Activated CD4-positive, alpha-beta T cell treated with anti-CD3 and anti-CD28 coated beads, Interleukin-2, amount 10 ng/mL, durations not matched to agents 24 days and 14 days (primary cell): Measurements from ENCODE around the gene RGCC. TPM values are rescaled to one million over a fixed set of nuclear protein-coding genes. Genes with fewer than 3 reads are reported as not detected.

Source experiments
- DNase-seq: peaks from one replicate; pipeline ENCODE4 v3.0.0; 2022
- H3K27ac Mint-ChIP-seq: one replicate; pipeline ENCODE4 v1.8.0; 2022; ENCODE audit warnings: mild to moderate bottlenecking, mixed read lengths
- H3K27me3 Mint-ChIP-seq: one replicate; pipeline ENCODE4 v1.8.0; 2022; ENCODE audit warnings: mixed read lengths
- H3K36me3 Mint-ChIP-seq: one replicate; pipeline ENCODE4 v1.8.0; 2022; ENCODE audit warnings: low read depth, mild to moderate bottlenecking, mixed read lengths
- H3K4me1 Mint-ChIP-seq: one replicate; pipeline ENCODE4 v1.8.0; 2021; ENCODE audit warnings: mixed read lengths
- H3K4me3 Mint-ChIP-seq: one replicate; pipeline ENCODE4 v1.8.0; 2022; ENCODE audit warnings: mild to moderate bottlenecking, moderate library complexity, mixed read lengths
- H3K9me3 Mint-ChIP-seq: one replicate; pipeline ENCODE4 v1.8.0; 2021; ENCODE audit warnings: mixed read lengths
- intact Hi-C: fragments of 100-400 bp; cut with micrococcal nuclease; formaldehyde crosslinking; loops from one replicate; pipeline ENCODE4 v1.15.1; 2023
- total RNA-seq: library from RNA; stranded (reverse); gene quantifications from 2 replicates; pipeline ENCODE4 v1.2.3, GENCODE V29; 2022

Gene RGCC
- total RNA-seq, 1 donor from 2014 or later = 117 TPM

DNA sequence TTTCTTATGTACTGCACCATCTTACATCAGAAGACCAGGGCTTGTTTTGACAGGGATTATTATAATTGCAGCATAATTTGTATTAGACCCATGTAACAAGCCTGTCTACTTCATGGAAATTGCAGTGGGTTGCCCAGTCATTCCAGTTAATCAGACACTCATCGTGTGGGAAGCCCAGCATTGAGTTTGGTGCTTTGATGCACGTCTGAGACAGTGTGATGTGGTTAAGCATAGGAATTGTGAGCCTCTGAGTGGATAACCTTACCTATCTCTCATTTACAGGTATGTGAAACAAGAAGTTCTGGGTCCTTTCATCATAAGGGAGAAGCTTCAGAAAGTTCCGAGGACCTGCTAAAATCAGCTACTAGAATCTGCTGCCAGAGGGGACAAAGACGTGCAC, 12.8 kb downstream of the RGCC start:
- no peak for DNase-seq
- intact Hi-C loops = loop anchor here (1.0 kb wide), 2 partner anchors 22 to 27 kb away; no protein-coding TSS in a partner anchor
- peaks cover 13% of the 10 kb centered on the region for H3K9me3 Mint-ChIP-seq
- H3K4me1 Mint-ChIP-seq = peaks cover 44% of the 10 kb centered on the region
- peaks cover 70% of the 10 kb centered on the region for H3K36me3 Mint-ChIP-seq
- H3K27me3 Mint-ChIP-seq = no peaks in the 10 kb centered on the region
- H3K4me3 Mint-ChIP-seq = no peak overlapping the region
- H3K27ac Mint-ChIP-seq = peak overlapping the region; percentile 64

GRCh38 chr13:41471785-41472184, 14.4 kb downstream of the RGCC start:
- peaks cover 57% of the 10 kb centered on the region for H3K36me3 Mint-ChIP-seq
- no peak overlapping the region for H3K27ac Mint-ChIP-seq
- H3K4me1 Mint-ChIP-seq = peaks cover 30% of the 10 kb centered on the region
- peaks cover 24% of the 10 kb centered on the region for H3K9me3 Mint-ChIP-seq
- no peaks in the 10 kb centered on the region for H3K27me3 Mint-ChIP-seq
- intact Hi-C loops = no loop called here
- DNase-seq = no peak
- no peak overlapping the region for H3K4me3 Mint-ChIP-seq

DNA sequence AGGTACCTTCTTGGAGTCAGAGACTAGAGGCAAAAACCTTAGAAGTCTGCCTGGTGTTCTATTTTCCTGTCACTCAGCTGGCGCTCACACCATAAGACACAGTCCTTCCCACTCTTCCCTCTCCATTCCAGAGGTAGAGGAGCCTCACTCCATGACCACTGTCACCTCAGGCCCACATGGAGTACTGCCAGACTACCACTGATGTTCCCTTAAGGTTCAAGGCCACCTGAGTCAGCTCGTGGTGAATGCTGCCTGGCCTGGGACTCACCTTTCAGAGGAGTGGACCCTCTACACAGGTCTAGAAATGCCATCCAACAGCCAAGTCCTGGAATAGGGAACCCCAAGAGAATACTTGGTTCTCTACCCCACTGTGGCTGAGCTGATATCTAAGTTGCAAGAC, 29.9 kb downstream of the RGCC start:
- no peak for DNase-seq
- intact Hi-C loops = no loop called here
- no peak overlapping the region for H3K27ac Mint-ChIP-seq
- H3K9me3 Mint-ChIP-seq = peaks cover 28% of the 10 kb centered on the region
- H3K36me3 Mint-ChIP-seq = peaks cover 8% of the 10 kb centered on the region
- peaks cover 26% of the 10 kb centered on the region for H3K4me1 Mint-ChIP-seq
- H3K4me3 Mint-ChIP-seq = no peak overlapping the region
- no peaks in the 10 kb centered on the region for H3K27me3 Mint-ChIP-seq

- Mint-ChIP-seq H3K9me3 (peaks cover 20% of the 10 kb centered on the region), H3K27ac (peak overlapping the region; percentile 73), H3K36me3 (peaks cover 6% of the 10 kb centered on the region), H3K4me1 (peaks cover 35% of the 10 kb centered on the region), H3K27me3 (no peaks in the 10 kb centered on the region), H3K4me3 (peak overlapping the region; percentile 65)
- DNase-seq = peak; percentile 73
- intact Hi-C loops = no loop called here
Observed at GRCh38 chr13:41488124-41488523, 30.8 kb downstream of the RGCC start.

DNA sequence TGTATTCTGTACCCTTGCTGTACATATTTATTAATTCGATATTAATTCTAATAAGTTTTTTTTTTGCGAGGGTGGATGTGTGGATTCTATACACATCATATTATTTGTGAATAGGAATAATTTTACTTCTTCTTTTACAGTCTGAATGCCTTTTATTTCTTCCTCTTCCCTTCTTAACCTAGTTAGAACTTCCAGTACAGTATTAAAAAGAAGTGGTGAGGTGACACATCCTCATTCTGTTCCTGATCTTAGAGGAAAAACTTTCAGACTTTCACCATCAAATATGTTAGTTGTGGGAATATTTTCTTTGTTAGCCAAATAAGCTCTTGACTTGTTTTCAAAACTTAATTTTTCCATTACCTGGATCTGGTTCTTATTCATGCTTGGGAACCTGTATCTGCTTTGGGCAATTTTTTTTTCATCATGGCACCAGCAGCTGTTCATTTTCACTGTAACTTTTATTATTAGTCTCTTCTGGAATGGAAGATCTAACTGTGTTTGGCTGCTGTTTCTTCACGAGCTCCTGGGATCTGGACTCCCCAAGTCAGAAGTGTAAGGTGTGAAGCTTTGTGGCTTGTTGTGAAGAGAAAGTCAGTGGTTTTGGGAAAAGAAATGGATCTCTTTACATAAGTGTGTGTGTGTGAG, 33.1 kb downstream of the RGCC start:
- Mint-ChIP-seq H3K4me1 (peaks cover 51% of the 10 kb centered on the region), H3K4me3 (no peak overlapping the region)

GRCh38 chr13:41491436-41491835, 34.1 kb downstream of the RGCC start:
- no peak overlapping the region for H3K4me3 Mint-ChIP-seq
- H3K27ac Mint-ChIP-seq = peak overlapping the region; percentile 93
- H3K9me3 Mint-ChIP-seq = peaks cover 9% of the 10 kb centered on the region
- H3K4me1 Mint-ChIP-seq = peaks cover 58% of the 10 kb centered on the region
- H3K36me3 Mint-ChIP-seq = peaks cover 4% of the 10 kb centered on the region
- intact Hi-C loops = no loop called here
- DNase-seq = no peak
- H3K27me3 Mint-ChIP-seq = no peaks in the 10 kb centered on the region

More for the DNA sequence above, 33.1 kb downstream of the RGCC start:
- intact Hi-C loops = no loop called here
- peak overlapping the region; percentile 22 for H3K27ac Mint-ChIP-seq
- H3K27me3 Mint-ChIP-seq = no peaks in the 10 kb centered on the region
- peaks cover 8% of the 10 kb centered on the region for H3K36me3 Mint-ChIP-seq
- DNase-seq = no peak
- H3K9me3 Mint-ChIP-seq = peaks cover 16% of the 10 kb centered on the region

DNA sequence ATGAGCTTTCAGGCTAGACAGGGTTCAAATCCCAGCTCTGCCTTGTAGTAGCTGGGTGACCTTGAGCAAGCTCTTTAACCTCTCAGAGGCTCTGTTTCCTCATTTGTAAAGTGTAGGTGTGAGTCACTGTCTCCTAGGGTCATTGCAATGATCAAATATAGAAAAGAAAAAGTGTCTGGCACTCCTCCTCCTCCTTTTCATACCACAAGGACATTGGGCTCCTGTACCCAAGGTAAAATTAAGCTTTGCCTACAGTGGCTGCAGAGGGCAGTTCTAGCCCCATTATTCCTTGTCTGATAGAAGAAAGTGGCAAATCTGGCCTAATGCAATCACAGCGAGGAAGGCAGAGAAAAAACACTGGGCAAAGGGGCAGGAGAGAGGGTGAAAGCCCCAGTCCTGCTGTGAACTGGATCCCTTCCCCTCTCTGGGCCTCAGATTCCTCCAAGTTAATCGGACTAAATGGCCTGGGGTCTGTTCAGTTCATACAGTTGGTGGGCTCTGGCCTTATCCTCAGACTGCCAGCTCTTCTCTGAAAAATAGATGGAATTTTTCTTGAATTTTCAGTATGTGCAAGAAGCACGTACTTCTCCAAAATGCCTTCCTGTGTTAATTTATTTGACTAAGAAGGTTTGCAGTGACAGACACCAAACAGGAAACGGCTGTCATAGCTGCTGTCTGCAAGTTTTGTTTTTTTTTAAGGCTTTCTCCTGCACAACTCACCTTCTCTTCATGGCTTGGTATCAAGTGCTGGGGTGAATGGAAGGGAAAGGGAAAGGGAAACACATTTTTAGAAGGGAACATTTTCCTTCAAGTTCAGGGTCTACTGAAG, 35.3 kb downstream of the RGCC start:
- Mint-ChIP-seq H3K27ac (peak overlapping the region; percentile 93), H3K36me3 (peaks cover 2% of the 10 kb centered on the region), H3K4me1 (peaks cover 63% of the 10 kb centered on the region), H3K27me3 (no peaks in the 10 kb centered on the region), H3K4me3 (peak overlapping the region; percentile 73), H3K9me3 (peaks cover 4% of the 10 kb centered on the region)
- intact Hi-C loops = loop anchor here (1.0 to 2.0 kb wide), 3 partner anchors 22 to 62 kb away; no protein-coding TSS in a partner anchor
- peak; percentile 79 for DNase-seq

GRCh38 chr13:41494202-41494601, 36.9 kb downstream of the RGCC start:
- peaks cover 4% of the 10 kb centered on the region for H3K9me3 Mint-ChIP-seq
- no peak for DNase-seq
- no peaks in the 10 kb centered on the region for H3K27me3 Mint-ChIP-seq
- peak overlapping the region; percentile 93 for H3K27ac Mint-ChIP-seq
- intact Hi-C loops = no loop called here
- H3K4me3 Mint-ChIP-seq = no peak overlapping the region
- H3K4me1 Mint-ChIP-seq = peaks cover 61% of the 10 kb centered on the region
- peaks cover 2% of the 10 kb centered on the region for H3K36me3 Mint-ChIP-seq

DNA sequence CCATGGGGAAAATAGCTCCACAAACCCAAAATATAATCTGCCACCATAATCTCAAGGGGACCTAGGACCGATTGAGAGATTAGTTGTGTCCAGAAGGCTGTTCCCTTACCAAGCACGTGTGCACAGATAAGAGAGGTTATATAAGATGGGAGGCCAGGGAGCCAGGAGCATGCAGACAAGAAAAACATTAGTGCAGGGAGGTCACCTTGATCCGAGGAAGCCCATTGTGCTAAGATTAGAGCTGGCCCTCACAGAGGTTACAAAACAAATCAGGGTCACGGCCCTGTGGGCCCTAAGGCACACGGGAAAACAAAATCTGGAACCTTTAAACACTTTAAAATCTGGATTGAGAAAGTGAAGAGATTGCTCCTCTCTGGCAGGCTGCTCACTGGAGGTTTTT, 37.7 kb downstream of the RGCC start:
- no peak overlapping the region for H3K27ac Mint-ChIP-seq
- intact Hi-C loops = no loop called here
- no peak for DNase-seq
- H3K4me3 Mint-ChIP-seq = no peak overlapping the region
- peaks cover 67% of the 10 kb centered on the region for H3K4me1 Mint-ChIP-seq
- H3K27me3 Mint-ChIP-seq = no peaks in the 10 kb centered on the region
- H3K9me3 Mint-ChIP-seq = peaks cover 4% of the 10 kb centered on the region
- peaks cover 2% of the 10 kb centered on the region for H3K36me3 Mint-ChIP-seq

GRCh38 chr13:41496420-41497234, 39.3 kb downstream of the RGCC start:
- Mint-ChIP-seq H3K9me3 (peaks cover 8% of the 10 kb centered on the region), H3K27ac (peak overlapping the region; percentile 43), H3K4me3 (no peak overlapping the region), H3K4me1 (peaks cover 75% of the 10 kb centered on the region), H3K27me3 (no peaks in the 10 kb centered on the region), H3K36me3 (peaks cover 2% of the 10 kb centered on the region)
- intact Hi-C loops = loop anchor here (1.0 kb wide), 1 partner anchor 26 kb away; no protein-coding TSS in a partner anchor
- DNase-seq = no peak

DNA sequence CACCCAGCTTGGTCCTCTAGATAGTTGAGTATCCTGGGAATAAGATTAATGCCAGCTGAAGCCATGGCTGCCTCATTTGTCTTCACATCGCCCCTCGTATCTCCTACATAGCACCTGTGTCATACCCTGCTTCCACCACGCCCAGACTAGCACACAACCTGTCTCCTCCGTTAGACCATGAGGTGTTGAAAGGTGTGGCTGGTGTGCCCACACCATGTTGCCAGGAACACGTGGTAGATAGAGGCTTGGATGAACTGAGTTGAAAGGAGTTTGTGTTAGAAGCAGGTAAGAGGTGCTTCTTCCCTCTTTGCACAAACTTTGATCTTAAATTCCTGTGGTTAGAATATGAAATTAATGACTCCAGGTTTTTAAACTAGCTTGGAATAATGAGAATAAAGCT, 40.1 kb downstream of the RGCC start:
- peak overlapping the region; percentile 0 for H3K4me3 Mint-ChIP-seq
- H3K36me3 Mint-ChIP-seq = peaks cover 4% of the 10 kb centered on the region
- DNase-seq = no peak
- peaks cover 72% of the 10 kb centered on the region for H3K4me1 Mint-ChIP-seq
- peaks cover 8% of the 10 kb centered on the region for H3K9me3 Mint-ChIP-seq
- H3K27me3 Mint-ChIP-seq = no peaks in the 10 kb centered on the region
- intact Hi-C loops = loop anchor here (1.0 kb wide), 1 partner anchor 27 kb away; no protein-coding TSS in a partner anchor
- peak overlapping the region; percentile 52 for H3K27ac Mint-ChIP-seq

GRCh38 chr13:41499452-41499851, 42.1 kb downstream of the RGCC start:
- intact Hi-C loops = no loop called here
- H3K27me3 Mint-ChIP-seq = no peaks in the 10 kb centered on the region

DNA sequence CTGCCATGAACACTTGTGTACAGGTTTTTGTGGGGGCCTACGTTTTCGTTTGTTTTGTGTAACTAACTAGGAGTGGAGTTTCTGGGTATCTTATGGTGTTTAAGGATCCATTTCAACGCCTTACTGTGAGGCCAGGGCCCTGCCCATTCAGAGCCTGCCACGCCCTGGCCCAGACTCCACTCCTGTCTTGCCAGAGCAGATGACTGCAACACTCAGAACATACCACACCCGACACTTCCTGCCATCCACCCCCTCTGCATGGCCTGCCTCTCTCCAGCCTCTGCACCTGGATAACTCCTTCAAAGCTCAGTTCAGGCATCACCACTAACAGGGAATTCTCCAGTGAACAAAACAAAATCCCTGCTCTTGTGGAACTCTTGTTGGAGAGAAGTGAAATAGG, 43.2 kb downstream of the RGCC start:
- Mint-ChIP-seq H3K27ac (peak overlapping the region; percentile 79), H3K27me3 (no peaks in the 10 kb centered on the region), H3K36me3 (peaks cover 4% of the 10 kb centered on the region), H3K4me3 (peak overlapping the region; percentile 36), H3K4me1 (peaks cover 51% of the 10 kb centered on the region), H3K9me3 (peaks cover 19% of the 10 kb centered on the region)
- intact Hi-C loops = no loop called here
- peak; percentile 80 for DNase-seq

More at GRCh38 chr13:41499452-41499851, 42.1 kb downstream of the RGCC start:
- Mint-ChIP-seq H3K4me1 (peaks cover 55% of the 10 kb centered on the region), H3K4me3 (no peak overlapping the region), H3K36me3 (peaks cover 4% of the 10 kb centered on the region), H3K27ac (peak overlapping the region; percentile 31), H3K9me3 (peaks cover 12% of the 10 kb centered on the region)
- no peak for DNase-seq
